ENCODE data around the gene AKR7A3. TPM values are rescaled to one million over a fixed set of nuclear protein-coding genes. Genes with fewer than 3 reads are reported as not detected.
A peak's percentile ranks its signal among the peaks of the same experiment; 100 is the strongest.

The AKR7A3 gene
- polyA plus RNA-seq, 1 donor: 3.2 TPM

- DNase-seq: no peak
- Histone ChIP-seq H3K4me1 (ENCODE audit: control insufficient read depth, insufficient read depth, low read length) (no peaks in the 10 kb centered on the region), H3K36me3 (ENCODE audit: control insufficient read depth, insufficient read depth, low read length) (peaks cover 63% of the 10 kb centered on the region)
Observed at GRCh38 chr1:19321071-19321470, 32.5 kb upstream of the AKR7A3 start.

GRCh38 chr1:19319196-19319595 is 30.6 kb upstream of the AKR7A3 start:
- H3K4me1 ChIP-seq (ENCODE audit: control insufficient read depth, insufficient read depth, low read length): peaks cover under 1% of the 10 kb centered on the region
- peaks cover 49% of the 10 kb centered on the region for H3K36me3 ChIP-seq (ENCODE audit: control insufficient read depth, insufficient read depth, low read length)
- no peaks in the 10 kb centered on the region for H3K9me3 ChIP-seq (ENCODE audit: control insufficient read depth, low read depth, low read length)
- no CpG with 5 or more reads among the region's 3 CpGs for WGBS (ENCODE audit: insufficient coverage, low lambda C conversion rate)
- no peak for DNase-seq
- H3K27me3 ChIP-seq (ENCODE audit: control insufficient read depth, insufficient read depth, low read length): no peaks in the 10 kb centered on the region
- H3K27ac ChIP-seq (ENCODE audit: low read length): no peak overlapping the region
- H3K4me3 ChIP-seq (ENCODE audit: low read length): no peak overlapping the region

More at GRCh38 chr1:19321071-19321470, 32.5 kb upstream of the AKR7A3 start:
- Histone ChIP-seq H3K9me3 (ENCODE audit: control insufficient read depth, low read depth, low read length) (no peaks in the 10 kb centered on the region), H3K4me3 (ENCODE audit: low read length) (no peak overlapping the region), H3K27me3 (ENCODE audit: control insufficient read depth, insufficient read depth, low read length) (no peaks in the 10 kb centered on the region), H3K27ac (ENCODE audit: low read length) (no peak overlapping the region)
- no CpG with 5 or more reads among the region's 3 CpGs for WGBS (ENCODE audit: insufficient coverage, low lambda C conversion rate)

- H3K4me1 ChIP-seq (ENCODE audit: control insufficient read depth, insufficient read depth, low read length): peaks cover 16% of the 10 kb centered on the region
- no peaks in the 10 kb centered on the region for H3K27me3 ChIP-seq (ENCODE audit: control insufficient read depth, insufficient read depth, low read length)
- no CpG with 5 or more reads among the region's 13 CpGs for WGBS (ENCODE audit: insufficient coverage, low lambda C conversion rate)
- H3K4me3 ChIP-seq (ENCODE audit: low read length): no peak overlapping the region
- H3K27ac ChIP-seq (ENCODE audit: low read length): no peak overlapping the region
- H3K36me3 ChIP-seq (ENCODE audit: control insufficient read depth, insufficient read depth, low read length): peaks cover 39% of the 10 kb centered on the region
- no peak for DNase-seq
- no peaks in the 10 kb centered on the region for H3K9me3 ChIP-seq (ENCODE audit: control insufficient read depth, low read depth, low read length)
Observed at GRCh38 chr1:19317126-19317910, 28.7 kb upstream of the AKR7A3 start.

GRCh38 chr1:19315378-19316198 is 27.0 kb upstream of the AKR7A3 start:
- peaks cover 19% of the 10 kb centered on the region for H3K4me1 ChIP-seq (ENCODE audit: control insufficient read depth, insufficient read depth, low read length)
- no CpG with 5 or more reads among the region's 17 CpGs for WGBS (ENCODE audit: insufficient coverage, low lambda C conversion rate)

GRCh38 chr1:19313961-19314882 is 25.7 kb upstream of the AKR7A3 start:
- H3K27ac ChIP-seq (ENCODE audit: low read length): peak overlapping the region; percentile 60

More at GRCh38 chr1:19315378-19316198, 27.0 kb upstream of the AKR7A3 start:
- Histone ChIP-seq H3K9me3 (ENCODE audit: control insufficient read depth, low read depth, low read length) (no peaks in the 10 kb centered on the region), H3K27me3 (ENCODE audit: control insufficient read depth, insufficient read depth, low read length) (no peaks in the 10 kb centered on the region), H3K36me3 (ENCODE audit: control insufficient read depth, insufficient read depth, low read length) (peaks cover 29% of the 10 kb centered on the region), H3K27ac (ENCODE audit: low read length) (no peak overlapping the region), H3K4me3 (ENCODE audit: low read length) (no peak overlapping the region)
- DNase-seq: no peak

GRCh38 chr1:19313636-19313959 is 25.0 kb upstream of the AKR7A3 start:
- no CpG with 5 or more reads among the region's 4 CpGs for WGBS (ENCODE audit: insufficient coverage, low lambda C conversion rate)
- peak overlapping the region; percentile 82 for H3K27ac ChIP-seq (ENCODE audit: low read length)
- H3K27me3 ChIP-seq (ENCODE audit: control insufficient read depth, insufficient read depth, low read length): no peaks in the 10 kb centered on the region
- DNase-seq: peak; percentile 80 to 84
- H3K4me3 ChIP-seq (ENCODE audit: low read length): no peak overlapping the region
- H3K36me3 ChIP-seq (ENCODE audit: control insufficient read depth, insufficient read depth, low read length): peaks cover 29% of the 10 kb centered on the region
- H3K4me1 ChIP-seq (ENCODE audit: control insufficient read depth, insufficient read depth, low read length): peaks cover 22% of the 10 kb centered on the region
- H3K9me3 ChIP-seq (ENCODE audit: control insufficient read depth, low read depth, low read length): no peaks in the 10 kb centered on the region

More at GRCh38 chr1:19313961-19314882, 25.7 kb upstream of the AKR7A3 start:
- no peaks in the 10 kb centered on the region for H3K27me3 ChIP-seq (ENCODE audit: control insufficient read depth, insufficient read depth, low read length)
- DNase-seq: no peak
- H3K4me3 ChIP-seq (ENCODE audit: low read length): no peak overlapping the region
- WGBS (ENCODE audit: insufficient coverage, low lambda C conversion rate): no CpG with 5 or more reads among the region's 10 CpGs
- H3K9me3 ChIP-seq (ENCODE audit: control insufficient read depth, low read depth, low read length): no peaks in the 10 kb centered on the region
- peaks cover 21% of the 10 kb centered on the region for H3K4me1 ChIP-seq (ENCODE audit: control insufficient read depth, insufficient read depth, low read length)
- H3K36me3 ChIP-seq (ENCODE audit: control insufficient read depth, insufficient read depth, low read length): peaks cover 29% of the 10 kb centered on the region

GRCh38 chr1:19312782-19313635 is 24.4 kb upstream of the AKR7A3 start:
- no peaks in the 10 kb centered on the region for H3K27me3 ChIP-seq (ENCODE audit: control insufficient read depth, insufficient read depth, low read length)
- H3K36me3 ChIP-seq (ENCODE audit: control insufficient read depth, insufficient read depth, low read length): peaks cover 29% of the 10 kb centered on the region
- peak overlapping the region; percentile 82 for H3K27ac ChIP-seq (ENCODE audit: low read length)
- 86% methylated on average over 2 of the region's 20 CpGs for WGBS (ENCODE audit: insufficient coverage, low lambda C conversion rate)
- H3K9me3 ChIP-seq (ENCODE audit: control insufficient read depth, low read depth, low read length): no peaks in the 10 kb centered on the region
- DNase-seq: no peak
- peaks cover 28% of the 10 kb centered on the region for H3K4me1 ChIP-seq (ENCODE audit: control insufficient read depth, insufficient read depth, low read length)
- H3K4me3 ChIP-seq (ENCODE audit: low read length): peak overlapping the region; percentile 88

- no peaks in the 10 kb centered on the region for H3K9me3 ChIP-seq (ENCODE audit: control insufficient read depth, low read depth, low read length)
- H3K4me1 ChIP-seq (ENCODE audit: control insufficient read depth, insufficient read depth, low read length): peaks cover 35% of the 10 kb centered on the region
- DNase-seq: peak; percentile 93 to 96
- H3K36me3 ChIP-seq (ENCODE audit: control insufficient read depth, insufficient read depth, low read length): peaks cover 30% of the 10 kb centered on the region
- no CpG with 5 or more reads among the region's 105 CpGs for WGBS (ENCODE audit: insufficient coverage, low lambda C conversion rate)
- H3K27me3 ChIP-seq (ENCODE audit: control insufficient read depth, insufficient read depth, low read length): no peaks in the 10 kb centered on the region
- peak within 1 kb of the TSS; percentile 88 for H3K4me3 ChIP-seq (ENCODE audit: low read length)
- peak within 1 kb of the TSS; percentile 82 for H3K27ac ChIP-seq (ENCODE audit: low read length)
Observed at GRCh38 chr1:19311931-19312781, 23.6 kb upstream of the AKR7A3 start, which contains the start of the genes AKR7A2 and SLC66A1. Gene AKR7A2 (minus strand): TSS chr1:19312144. CDS start chr1:19312124, 20 bp downstream. Gene SLC66A1 (plus strand): TSS chr1:19312326. CDS start chr1:19317678, 5,352 bp downstream.

All from large intestine (tissue), 3 donors.